HFF-Myc (cell line): Measurements from ENCODE around the gene BMERB1.

Source experiments
- DNase-seq: peaks from one replicate; pipeline ENCODE4 v3.0.0-alpha.2; 2011; ENCODE audit warnings: low read depth; ENCODE audit errors: extremely low read depth
- H3K4me3 ChIP-seq: replicated peaks from 2 replicates; pipeline ENCODE4 v1.5.1; 2011; ENCODE audit warnings: low read depth, mild to moderate bottlenecking, control low read depth, low read length
- TF ChIP-seq, protein P1 (sequence below): IDR thresholded peaks from 2 replicates; pipeline ENCODE4 v1.5.1; 2012; ENCODE audit warnings: mild to moderate bottlenecking, low read depth, low read length, control low read depth; ENCODE audit errors: missing control alignments

The BMERB1 gene

DNA sequence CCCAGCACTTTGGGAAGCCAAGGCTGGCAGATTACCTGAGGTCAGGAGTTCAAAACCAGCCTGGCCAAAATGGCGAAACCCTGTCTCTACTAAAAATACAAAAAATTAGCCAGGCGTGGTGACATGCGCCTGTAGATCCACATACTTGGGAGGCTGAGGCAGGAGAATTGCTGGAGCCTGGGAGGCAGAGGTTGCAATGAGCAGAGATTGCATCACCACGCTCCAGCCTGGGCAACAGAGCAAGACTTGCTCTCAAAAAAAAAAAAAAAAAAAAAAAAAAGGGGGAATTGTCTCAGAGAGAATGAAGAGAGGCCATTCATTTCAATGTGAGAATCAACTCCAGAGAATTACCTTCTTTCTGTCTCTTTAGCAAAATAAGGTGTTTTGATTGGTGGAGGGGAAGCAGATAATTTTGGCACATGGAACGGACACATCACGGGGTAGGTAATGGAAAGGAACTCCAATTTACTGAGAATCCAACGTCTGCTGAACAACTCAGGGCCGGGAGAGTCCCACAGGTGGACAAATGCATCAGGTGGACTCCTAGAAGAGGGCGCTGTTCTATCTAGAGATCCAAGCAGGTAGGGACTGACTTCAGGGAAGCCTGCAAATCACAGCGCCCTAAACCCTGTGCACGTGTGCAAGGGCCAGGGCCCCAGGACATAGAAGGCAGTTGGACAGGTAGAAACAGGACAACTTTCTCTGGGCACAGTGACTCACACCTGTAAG, 77.5 kb downstream of the BMERB1 start:
- TF ChIP-seq, protein P1, sequence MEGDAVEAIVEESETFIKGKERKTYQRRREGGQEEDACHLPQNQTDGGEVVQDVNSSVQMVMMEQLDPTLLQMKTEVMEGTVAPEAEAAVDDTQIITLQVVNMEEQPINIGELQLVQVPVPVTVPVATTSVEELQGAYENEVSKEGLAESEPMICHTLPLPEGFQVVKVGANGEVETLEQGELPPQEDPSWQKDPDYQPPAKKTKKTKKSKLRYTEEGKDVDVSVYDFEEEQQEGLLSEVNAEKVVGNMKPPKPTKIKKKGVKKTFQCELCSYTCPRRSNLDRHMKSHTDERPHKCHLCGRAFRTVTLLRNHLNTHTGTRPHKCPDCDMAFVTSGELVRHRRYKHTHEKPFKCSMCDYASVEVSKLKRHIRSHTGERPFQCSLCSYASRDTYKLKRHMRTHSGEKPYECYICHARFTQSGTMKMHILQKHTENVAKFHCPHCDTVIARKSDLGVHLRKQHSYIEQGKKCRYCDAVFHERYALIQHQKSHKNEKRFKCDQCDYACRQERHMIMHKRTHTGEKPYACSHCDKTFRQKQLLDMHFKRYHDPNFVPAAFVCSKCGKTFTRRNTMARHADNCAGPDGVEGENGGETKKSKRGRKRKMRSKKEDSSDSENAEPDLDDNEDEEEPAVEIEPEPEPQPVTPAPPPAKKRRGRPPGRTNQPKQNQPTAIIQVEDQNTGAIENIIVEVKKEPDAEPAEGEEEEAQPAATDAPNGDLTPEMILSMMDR, result no peak

DNA sequence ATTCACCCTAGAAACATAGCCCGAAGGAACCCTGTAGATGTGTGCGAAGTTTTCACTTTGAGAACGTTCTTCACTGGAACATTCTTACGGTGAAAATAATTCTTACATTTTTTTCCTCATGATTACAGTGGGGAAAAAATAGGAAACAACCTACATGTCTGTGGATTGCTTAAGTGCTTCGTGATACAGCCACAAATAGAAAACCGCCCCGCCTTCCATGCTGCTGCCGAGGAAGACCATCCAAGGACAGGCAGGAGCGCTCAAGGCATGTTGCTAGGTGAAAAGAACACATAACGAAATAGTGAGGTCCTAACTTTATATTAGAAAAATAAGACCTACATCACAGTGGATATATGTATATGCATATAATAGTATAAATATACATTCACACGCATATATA, 78.8 kb downstream of the BMERB1 start:
- DNase-seq, result no peak
- no peak overlapping the region for H3K4me3 ChIP-seq
- TF ChIP-seq, protein P1, result no peak

More for the DNA sequence above, 77.5 kb downstream of the BMERB1 start:
- no peak overlapping the region for H3K4me3 ChIP-seq
- DNase-seq, result no peak

DNA sequence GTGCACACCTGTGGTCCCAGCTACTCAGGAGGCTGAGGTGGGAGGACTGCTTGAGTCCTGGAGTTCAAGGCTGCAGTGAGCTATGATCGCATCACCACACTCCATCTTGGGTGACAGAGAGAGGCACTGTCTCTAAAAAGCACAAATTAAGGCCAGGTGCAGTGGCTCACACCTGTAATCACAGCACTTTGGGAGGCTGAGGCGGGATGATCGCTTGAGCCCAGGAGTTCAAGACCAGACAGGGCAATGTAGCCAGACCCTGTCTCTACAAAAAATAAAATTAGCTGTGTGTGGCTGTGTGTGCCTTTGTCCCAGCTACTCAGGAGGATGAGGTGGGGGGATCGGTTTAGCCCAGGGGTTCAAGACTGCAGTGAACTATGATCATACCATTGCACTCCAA, 81.6 kb downstream of the BMERB1 start:
- no peak for DNase-seq
- TF ChIP-seq, protein P1, result no peak
- no peak overlapping the region for H3K4me3 ChIP-seq

DNA sequence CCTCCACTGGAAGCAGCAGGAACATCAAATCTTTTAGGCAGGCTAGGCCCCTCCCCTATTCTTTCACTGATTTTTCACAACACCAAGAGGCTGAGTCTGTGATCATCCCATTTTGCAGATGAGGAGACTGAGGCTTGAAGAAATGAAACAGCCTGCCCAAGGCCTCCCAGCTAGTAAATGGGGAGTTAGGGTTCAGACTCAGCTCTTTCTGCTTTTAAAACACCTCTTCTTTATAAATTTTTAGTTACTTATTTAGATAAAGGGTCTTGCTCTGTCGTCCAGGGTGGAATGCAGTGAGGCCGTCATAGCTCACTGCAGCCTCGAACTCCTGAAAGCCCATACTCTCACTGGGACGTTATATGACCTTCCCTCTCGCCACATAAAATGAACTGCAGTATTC, 82.2 kb downstream of the BMERB1 start:
- TF ChIP-seq, protein P1, result no peak
- DNase-seq, result no peak
- H3K4me3 ChIP-seq, result no peak overlapping the region

DNA sequence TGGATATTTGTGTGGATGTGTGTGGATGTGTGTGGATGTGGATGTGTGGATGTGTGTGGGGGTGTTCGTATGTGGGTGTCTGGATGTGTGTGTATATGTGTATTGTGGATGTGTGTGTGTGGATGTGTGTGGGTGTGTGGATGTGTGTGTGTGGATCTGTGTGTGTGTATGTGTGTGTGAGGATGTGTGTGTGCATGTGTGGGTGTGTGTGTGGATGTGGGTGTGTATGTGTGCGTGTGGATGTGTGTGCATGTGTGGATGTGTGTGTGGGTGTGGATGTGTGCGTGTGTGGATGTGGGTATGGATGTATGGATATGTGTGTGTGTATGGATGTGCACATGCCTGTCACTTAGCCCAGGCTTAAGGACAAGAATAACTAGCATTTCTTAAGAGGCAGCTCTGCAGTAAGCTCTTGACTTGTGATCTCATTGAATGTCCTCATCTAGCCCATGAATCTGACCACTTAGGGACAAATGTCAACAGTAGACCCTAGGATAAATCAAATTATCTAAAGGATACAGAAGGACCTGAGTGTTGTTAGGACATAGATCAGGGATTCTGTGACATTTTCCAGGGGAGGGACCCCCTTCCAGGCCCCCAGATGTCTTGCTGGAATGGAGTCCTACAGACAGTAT, 83.5 kb downstream of the BMERB1 start:
- TF ChIP-seq, protein P1, result no peak
- H3K4me3 ChIP-seq, result no peak overlapping the region
- DNase-seq, result no peak

DNA sequence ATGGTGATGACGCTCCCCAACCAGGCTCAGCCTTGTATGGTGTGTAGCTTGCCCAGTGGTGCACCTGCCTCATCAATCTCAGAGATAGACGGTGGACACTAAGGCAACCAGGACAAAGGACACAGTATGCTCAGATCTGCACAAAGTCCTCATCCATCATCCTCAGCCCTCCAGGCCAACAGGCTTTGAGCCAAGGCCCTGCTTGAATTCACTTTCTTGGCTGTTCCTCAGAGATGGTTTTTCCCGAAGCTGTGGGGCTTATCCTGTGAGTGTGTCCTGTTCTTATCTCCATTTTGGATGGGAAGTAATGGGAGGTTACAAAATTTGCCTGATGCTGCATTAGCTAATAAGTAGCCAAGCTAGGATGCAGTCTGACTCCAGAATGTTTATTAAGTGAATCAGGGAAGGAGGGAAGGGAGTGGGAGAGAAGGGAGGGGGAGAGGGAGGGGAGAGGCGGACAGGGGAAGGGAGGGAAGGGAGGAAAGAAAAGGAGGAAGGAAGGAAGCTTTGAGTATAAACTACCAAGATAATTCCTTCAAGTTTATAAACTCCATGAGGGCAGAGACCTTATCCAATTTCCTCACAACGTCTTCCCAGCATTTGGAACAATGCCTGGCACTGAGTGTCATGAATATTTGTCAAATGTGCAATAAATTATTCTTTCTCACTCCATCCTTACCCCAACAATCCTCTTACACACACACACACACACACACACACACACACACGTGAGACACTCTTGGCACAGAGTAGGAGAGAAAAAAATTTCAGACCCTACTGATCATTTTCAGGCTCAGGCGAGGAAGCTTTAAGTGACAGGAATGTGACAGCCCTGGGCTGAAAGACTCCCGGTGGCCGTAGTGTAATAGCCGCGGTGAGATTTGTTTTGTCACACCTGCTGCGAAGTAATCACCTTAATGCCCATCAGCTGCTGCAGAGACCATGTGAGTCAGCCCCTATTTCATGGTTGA, 84.3 kb downstream of the BMERB1 start:
- TF ChIP-seq, protein P1, result no peak
- no peak for DNase-seq
- H3K4me3 ChIP-seq, result no peak overlapping the region
